AG04450 (cell line): ENCODE results near the gene MFAP2. TPM values are rescaled to one million over a fixed set of nuclear protein-coding genes. Genes with fewer than 3 reads are reported as not detected.

Experiments
- CTCF ChIA-PET: fragments of 300-600, 350-600 bp; formaldehyde crosslinking; extraction: SDS; loops from one replicate; lab custom pipeline; 2022; ENCODE audit warnings: antibody characterized with exemption, inconsistent platforms; lab: Charles Lee
- POLR2A ChIA-PET: fragments of 350-600 bp; formaldehyde crosslinking; extraction: SDS; loops from one replicate; lab custom pipeline; 2021; ENCODE audit warnings: antibody characterized with exemption, inconsistent platforms; lab: Yijun Ruan, JAX
- DNase-seq: peaks from one replicate; pipeline ENCODE4 v3.0.0-alpha.2; 2011; ENCODE audit warnings: low read depth, low spot score
- H3K27ac ChIP-seq: one replicate; pipeline ENCODE4 v1.5.1; 2012; ENCODE audit warnings: low read depth, low read length, control low read depth
- H3K27me3 ChIP-seq: one replicate; pipeline ENCODE4 v1.6.0; 2012; ENCODE audit warnings: low read length; ENCODE audit not compliant: control insufficient read depth, insufficient read depth
- H3K4me3 ChIP-seq: 2 replicates; pipeline ENCODE4 v1.5.1; 2011; ENCODE audit warnings: mild to moderate bottlenecking, low read depth, low read length, control low read depth
- H3K9me3 ChIP-seq: 2 replicates; pipeline ENCODE4 v1.5.1; 2012; ENCODE audit warnings: low read length; ENCODE audit not compliant: control insufficient read depth, insufficient read depth
- CTCF ChIP-seq: IDR thresholded peaks from 2 replicates; pipeline ENCODE4 v1.5.1; 2011; ENCODE audit warnings: low read depth, low read length, control low read depth, inconsistent platforms
- polyA plus RNA-seq: library from polyadenylated mRNA; depleted of rRNA; stranded (reverse); fragments of >200 nt; gene quantifications from 2 replicates; pipeline ENCODE4 v1.2.3, GENCODE V29; 2011

MFAP2 gene
- polyA plus RNA-seq, 1 experiment = 30.9 TPM

GRCh38 chr1:17027403-17027802 lies 47.0 kb upstream of the MFAP2 start:
- Histone ChIP-seq H3K27me3 (no peaks in the 10 kb centered on the region), H3K9me3 (no peaks in the 10 kb centered on the region), H3K4me3 (no peak overlapping the region), H3K27ac (no peak overlapping the region)
- ChIA-PET CTCF (interaction anchor here (1.8 kb wide), 1 partner anchor 18 kb away, joined by 5 read pairs; no protein-coding TSS in a partner anchor), POLR2A (no interaction called here)
- no peak for TF ChIP-seq CTCF
- no peak for DNase-seq

- no peaks in the 10 kb centered on the region for H3K27me3 ChIP-seq
- H3K9me3 ChIP-seq = no peaks in the 10 kb centered on the region
- no peak overlapping the region for H3K27ac ChIP-seq
- no peak overlapping the region for H3K4me3 ChIP-seq
- POLR2A ChIA-PET = interaction anchor here (0.6 kb wide), 1 partner anchor 73 kb away, joined by 3 read pairs; no protein-coding TSS in a partner anchor
- no peak for DNase-seq
- TF ChIP-seq CTCF = no peak
- CTCF ChIA-PET = interaction anchor here (0.6 to 1.8 kb wide), 3 partner anchors 21 to 1398 kb away, joined by 3 to 7 read pairs (median 4); no protein-coding TSS in a partner anchor
Observed at GRCh38 chr1:17024721-17025120, 44.3 kb upstream of the MFAP2 start.

GRCh38 chr1:17023573-17023972 lies 43.2 kb upstream of the MFAP2 start:
- no peak for TF ChIP-seq CTCF
- H3K27ac ChIP-seq = no peak overlapping the region
- no peak overlapping the region for H3K4me3 ChIP-seq
- CTCF ChIA-PET = interaction anchor here (2.2 kb wide), 1 partner anchor 63 kb away, joined by 8 read pairs; no protein-coding TSS in a partner anchor
- H3K9me3 ChIP-seq = no peaks in the 10 kb centered on the region
- H3K27me3 ChIP-seq = no peaks in the 10 kb centered on the region
- POLR2A ChIA-PET = no interaction called here
- DNase-seq = no peak

- Histone ChIP-seq H3K4me3 (no peak overlapping the region), H3K9me3 (no peaks in the 10 kb centered on the region), H3K27me3 (no peaks in the 10 kb centered on the region), H3K27ac (no peak overlapping the region)
- ChIA-PET CTCF (interaction anchor here (1.1 to 2.2 kb wide), 2 partner anchors 63 to 402 kb away, joined by 3 to 8 read pairs; no protein-coding TSS in a partner anchor), POLR2A (no interaction called here)
- no peak for DNase-seq
- no peak for TF ChIP-seq CTCF
Observed at GRCh38 chr1:17023102-17023501, 42.7 kb upstream of the MFAP2 start.

- CTCF ChIA-PET = interaction anchor here (0.8 kb wide), 1 partner anchor 13 kb away, joined by 3 read pairs; no protein-coding TSS in a partner anchor
- TF ChIP-seq CTCF = no peak
Observed at GRCh38 chr1:17021896-17022295, 41.5 kb upstream of the MFAP2 start.

More at GRCh38 chr1:17021896-17022295, 41.5 kb upstream of the MFAP2 start:
- no peak overlapping the region for H3K27ac ChIP-seq
- POLR2A ChIA-PET = no interaction called here
- no peaks in the 10 kb centered on the region for H3K9me3 ChIP-seq
- no peak for DNase-seq
- no peaks in the 10 kb centered on the region for H3K27me3 ChIP-seq
- no peak overlapping the region for H3K4me3 ChIP-seq
